Stimulated activated CD4-positive, alpha-beta T cell treated with anti-CD3 and anti-CD28 coated beads, Interleukin-15, amount 100 ng/mL, for 24 hours (primary cell): ENCODE measurements around the gene HEXA.

Experiments used
- DNase-seq: peaks from one replicate; pipeline ENCODE4 v3.0.0-alpha.2; 2020

Gene HEXA

GRCh38 chr15:72372361-72372760 lies 3.5 kb downstream of the HEXA start:
- no peak for DNase-seq

GRCh38 chr15:72369964-72370363 lies 5.8 kb downstream of the HEXA start:
- DNase-seq, result no peak

- no peak for DNase-seq
These were observed 6.9 kb downstream of the HEXA start for GRCh38 chr15:72368899-72369298.

- no peak for DNase-seq
These were observed 7.5 kb downstream of the HEXA start for GRCh38 chr15:72368325-72368724.

- DNase-seq, result no peak
These were observed 10.0 kb downstream of the HEXA start for GRCh38 chr15:72365844-72366243.

GRCh38 chr15:72361176-72361575 lies 14.6 kb downstream of the HEXA start:
- no peak for DNase-seq

- DNase-seq, result no peak
These were observed 17.1 kb downstream of the HEXA start for GRCh38 chr15:72358650-72359171.

- no peak for DNase-seq
These were observed 17.7 kb downstream of the HEXA start for GRCh38 chr15:72358121-72358520.

- no peak for DNase-seq
These were observed 21.3 kb downstream of the HEXA start for GRCh38 chr15:72354496-72354895.

- no peak for DNase-seq
These were observed 22.5 kb downstream of the HEXA start for GRCh38 chr15:72353266-72353665.

- no peak for DNase-seq
These were observed 30.0 kb downstream of the HEXA start for GRCh38 chr15:72345806-72346205.

- no peak for DNase-seq
These were observed 30.5 kb downstream of the HEXA start for GRCh38 chr15:72345280-72345679.

GRCh38 chr15:72344602-72345001 lies 31.2 kb downstream of the HEXA start:
- DNase-seq, result no peak

- peak; percentile 40 for DNase-seq
These were observed 33.4 kb downstream of the HEXA start for GRCh38 chr15:72342385-72342784.

GRCh38 chr15:72341361-72341760 lies 34.5 kb downstream of the HEXA start:
- DNase-seq, result no peak

GRCh38 chr15:72340366-72340765 lies 35.4 kb downstream of the HEXA start:
- no peak for DNase-seq

GRCh38 chr15:72339777-72340177 lies 36.0 kb downstream of the HEXA start:
- DNase-seq, result no peak

GRCh38 chr15:72338617-72339321 lies 37.0 kb downstream of the HEXA start:
- DNase-seq, result no peak

- no peak for DNase-seq
These were observed 37.7 kb downstream of the HEXA start for GRCh38 chr15:72338148-72338547.

GRCh38 chr15:72334842-72335241 lies 41.0 kb downstream of the HEXA start:
- no peak for DNase-seq

- no peak for DNase-seq
These were observed 44.8 kb downstream of the HEXA start for GRCh38 chr15:72331021-72331420.

GRCh38 chr15:72323752-72324151 lies 52.1 kb downstream of the HEXA start:
- DNase-seq, result no peak

GRCh38 chr15:72319985-72320671 lies 55.7 kb downstream of the HEXA start, which contains the start of gene CELF6:
Gene CELF6, minus strand, starts transcription at chr15:72320157. Its CDS starts 283 bp downstream, at chr15:72319874.
- DNase-seq, result peak; percentile 79

GRCh38 chr15:72319360-72319984 lies 56.3 kb downstream of the HEXA start:
- peak; percentile 56 for DNase-seq
